ENCODE measurements around the gene KLHL29. TPM values are rescaled to one million over a fixed set of nuclear protein-coding genes. Genes with fewer than 3 reads are reported as not detected.

KLHL29 gene
- total and polyA plus RNA-seq, 9 donors, result 3.0 to 6.6 (median 3.9) TPM

DNA sequence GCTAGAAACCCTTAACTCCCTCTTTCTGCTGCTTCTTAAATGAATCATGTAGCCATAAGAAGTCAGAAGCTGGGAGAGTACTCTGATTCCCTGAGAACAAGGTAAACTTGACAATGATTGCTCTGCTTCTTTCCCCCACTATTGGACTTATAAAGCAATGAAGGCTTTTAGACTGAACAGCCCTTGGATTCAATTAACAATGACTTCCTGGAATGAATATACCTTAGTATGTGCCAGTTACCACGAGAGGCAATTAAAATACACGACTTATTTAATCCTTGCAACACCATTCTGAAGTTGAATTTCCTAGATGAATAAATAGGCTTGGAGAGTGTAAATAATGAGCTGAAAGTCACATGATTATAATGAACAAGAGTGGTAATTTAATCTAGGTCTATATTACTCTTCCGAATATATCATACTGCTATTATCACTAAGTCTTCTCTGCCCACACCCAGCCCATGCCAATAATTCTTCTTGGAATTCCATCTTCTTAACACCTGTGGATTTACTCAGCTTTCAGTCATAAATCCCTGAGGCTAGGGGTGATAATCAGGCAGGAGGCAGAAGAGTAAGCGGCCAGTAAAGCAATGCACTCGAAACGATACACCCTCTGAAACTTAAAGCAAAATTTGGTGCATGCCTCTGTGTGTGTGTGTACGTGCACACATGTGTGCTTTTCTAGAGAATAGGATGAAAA lies 371.8 kb downstream of the KLHL29 start:
- intact Hi-C loops (cut with DNase I), result no loop called here
- WGBS, 3 donors, result 85 to 90% (median 87%) methylated on average over 7 of the region's 7 CpGs
- DNase-seq, result no peak
- no peak overlapping the region for H3K4me3 ChIP-seq
- no peaks in the 10 kb centered on the region for H3K27me3 ChIP-seq
- H3K9me3 ChIP-seq, result no peaks in the 10 kb centered on the region
- H3K36me3 ChIP-seq, result no peaks in the 10 kb centered on the region
- no peak overlapping the region for H3K27ac ChIP-seq
- TF ChIP-seq EP300 (IDR thresholded peaks at IDR 0.05) (no peak), POLR2A (IDR thresholded peaks at IDR 0.05) (no peak)
- TF ChIP-seq, protein P1, sequence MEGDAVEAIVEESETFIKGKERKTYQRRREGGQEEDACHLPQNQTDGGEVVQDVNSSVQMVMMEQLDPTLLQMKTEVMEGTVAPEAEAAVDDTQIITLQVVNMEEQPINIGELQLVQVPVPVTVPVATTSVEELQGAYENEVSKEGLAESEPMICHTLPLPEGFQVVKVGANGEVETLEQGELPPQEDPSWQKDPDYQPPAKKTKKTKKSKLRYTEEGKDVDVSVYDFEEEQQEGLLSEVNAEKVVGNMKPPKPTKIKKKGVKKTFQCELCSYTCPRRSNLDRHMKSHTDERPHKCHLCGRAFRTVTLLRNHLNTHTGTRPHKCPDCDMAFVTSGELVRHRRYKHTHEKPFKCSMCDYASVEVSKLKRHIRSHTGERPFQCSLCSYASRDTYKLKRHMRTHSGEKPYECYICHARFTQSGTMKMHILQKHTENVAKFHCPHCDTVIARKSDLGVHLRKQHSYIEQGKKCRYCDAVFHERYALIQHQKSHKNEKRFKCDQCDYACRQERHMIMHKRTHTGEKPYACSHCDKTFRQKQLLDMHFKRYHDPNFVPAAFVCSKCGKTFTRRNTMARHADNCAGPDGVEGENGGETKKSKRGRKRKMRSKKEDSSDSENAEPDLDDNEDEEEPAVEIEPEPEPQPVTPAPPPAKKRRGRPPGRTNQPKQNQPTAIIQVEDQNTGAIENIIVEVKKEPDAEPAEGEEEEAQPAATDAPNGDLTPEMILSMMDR (IDR thresholded peaks at IDR 0.05), result no peak
- H3K4me1 ChIP-seq (ENCODE audit: insufficient read depth), result no peaks in the 10 kb centered on the region

DNA sequence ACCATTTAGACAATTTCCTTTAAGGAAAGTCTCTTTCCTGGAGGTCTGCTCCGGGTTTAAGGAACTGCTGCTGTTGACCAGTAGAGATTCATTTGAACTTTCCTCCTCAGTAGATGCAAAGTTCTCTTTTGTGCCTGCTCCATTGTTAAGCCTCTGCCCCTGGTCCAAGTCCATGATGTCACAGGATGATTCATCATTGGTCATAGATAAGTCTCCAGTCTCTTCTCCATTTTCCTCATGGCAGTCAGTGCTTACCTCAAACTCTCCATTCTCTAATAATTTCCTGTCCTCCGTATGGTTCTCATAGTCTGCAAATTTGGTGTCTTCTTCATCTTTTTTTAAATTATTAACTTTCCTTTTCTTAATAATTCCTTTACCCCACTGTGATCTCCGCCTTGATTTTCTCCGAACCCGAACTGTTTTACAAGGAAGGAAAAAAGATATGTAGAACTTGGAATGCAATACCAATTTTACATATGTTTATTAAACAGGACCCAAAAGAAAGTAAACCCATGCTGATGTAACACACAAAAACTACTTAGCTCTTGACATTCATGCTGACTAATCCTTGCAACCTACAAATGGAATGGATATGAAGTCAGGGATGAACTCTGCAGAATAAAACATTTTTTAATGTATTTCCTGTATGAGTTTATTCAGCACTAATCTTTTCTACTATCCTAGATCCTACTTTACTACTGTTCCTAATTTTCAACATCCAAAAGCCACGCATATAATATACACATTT lies 372.9 kb downstream of the KLHL29 start:
- H3K36me3 ChIP-seq, result no peaks in the 10 kb centered on the region
- no peaks in the 10 kb centered on the region for H3K27me3 ChIP-seq
- H3K4me3 ChIP-seq, result no peak overlapping the region
- no peak for DNase-seq
- intact Hi-C loops (cut with DNase I), result no loop called here
- H3K9me3 ChIP-seq, result no peaks in the 10 kb centered on the region
- no peaks in the 10 kb centered on the region for H3K4me1 ChIP-seq (ENCODE audit: insufficient read depth)
- WGBS, 3 donors, result 90 to 91% (median 91%) methylated on average over 6 of the region's 6 CpGs
- TF ChIP-seq POLR2A (IDR thresholded peaks at IDR 0.05), result no peak
- H3K27ac ChIP-seq, result no peak overlapping the region

All from ovary (tissue), 9 donors.